Caco-2 (cell line): Measurements from ENCODE around the gene PTPRF. TPM values are rescaled to one million over a fixed set of nuclear protein-coding genes. Genes with fewer than 3 reads are reported as not detected.

Source experiments
- BruUV-seq: library from RNA; stranded (reverse); fragments of 400-500 nt; replicated peaks from 2 replicates; lab custom pipeline; 2021; lab: Mats Ljungman, UMichigan
- CTCF ChIA-PET: fragments of 300-600 bp; sonication (Branson Sonifier 250); formaldehyde crosslinking; loops from one replicate; lab custom pipeline; 2022; ENCODE audit warnings: antibody characterized with exemption; lab: Charles Lee
- POLR2A ChIA-PET: fragments of 300-600 bp; sonication (Branson Sonifier 250); formaldehyde crosslinking; loops from one replicate; lab custom pipeline; 2022; ENCODE audit warnings: antibody characterized with exemption; lab: Charles Lee
- DNase-seq, 2 experiments: peaks; one replicate each; pipeline versions ENCODE4 v3.0.0 to v3.0.0-alpha.2; 2020 to 2022
- H3K27me3 ChIP-seq: replicated peaks from 2 replicates; pipeline ENCODE4 v1.6.0; 2011; ENCODE audit warnings: low read length; ENCODE audit not compliant: control insufficient read depth, insufficient read depth
- H3K36me3 ChIP-seq: 2 replicates; pipeline ENCODE4 v1.5.1; 2011; ENCODE audit warnings: low read length; ENCODE audit not compliant: control insufficient read depth, insufficient read depth
- H3K4me1 ChIP-seq: fragments of 250-450 bp; sonication (Bioruptor Pico); 2 replicates; pipeline ENCODE4 v1.5.1; 2020; ENCODE audit warnings: mild to moderate bottlenecking
- H3K4me3 ChIP-seq: 2 replicates; pipeline ENCODE4 v1.5.1; 2011; ENCODE audit warnings: low read depth, mild to moderate bottlenecking, control low read depth, low read length
- H3K9me3 ChIP-seq: fragments of 250-450 bp; sonication (Bioruptor Pico); 2 replicates; pipeline ENCODE4 v1.5.1; 2020; ENCODE audit warnings: mild to moderate bottlenecking, moderate library complexity
- H3K27ac Mint-ChIP-seq: one replicate; pipeline ENCODE4 v1.8.0; 2022; ENCODE audit warnings: mixed read lengths; ENCODE audit not compliant: unreplicated experiment
- H3K27me3 Mint-ChIP-seq: one replicate; pipeline ENCODE4 v1.8.0; 2022; ENCODE audit warnings: mixed read lengths; ENCODE audit not compliant: insufficient read depth, unreplicated experiment
- H3K36me3 Mint-ChIP-seq: one replicate; pipeline ENCODE4 v1.8.0; 2022; ENCODE audit warnings: mild to moderate bottlenecking, mixed read lengths; ENCODE audit not compliant: insufficient read depth, unreplicated experiment
- H3K4me1 Mint-ChIP-seq: one replicate; pipeline ENCODE4 v1.8.0; 2022; ENCODE audit warnings: low read depth, mixed read lengths; ENCODE audit not compliant: unreplicated experiment
- H3K4me3 Mint-ChIP-seq: one replicate; pipeline ENCODE4 v1.8.0; 2022; ENCODE audit warnings: mild to moderate bottlenecking, moderate library complexity, mixed read lengths; ENCODE audit not compliant: unreplicated experiment
- H3K9me3 Mint-ChIP-seq: one replicate; pipeline ENCODE4 v1.8.0; 2022; ENCODE audit warnings: mixed read lengths; ENCODE audit not compliant: unreplicated experiment
- CTCF ChIP-seq, 2 experiments: fragments of 200-600 bp in 1 of 2; IDR thresholded peaks; 1 replicate in 1 of 2; 2 replicates in 1 of 2; pipeline versions ENCODE4 v1.5.1 to v1.8.0; 2011 to 2022; ENCODE audit warnings: antibody characterized with exemption in 1 of 2, control low read depth in 1 of 2, inconsistent platforms in 1 of 2, low read depth in 1 of 2, low read length in 1 of 2, mild to moderate bottlenecking in 1 of 2, moderate library complexity in 1 of 2; ENCODE audit not compliant: insufficient read depth in 1 of 2, severe bottlenecking in 1 of 2, unreplicated experiment in 1 of 2
- intact Hi-C: fragments of 100-400 bp; cut with micrococcal nuclease; formaldehyde crosslinking; loops from one replicate; pipeline ENCODE4 v1.10.0; 2022; ENCODE audit not compliant: unreplicated experiment
- total RNA-seq: library from RNA; stranded (reverse); gene quantifications from 2 replicates; pipeline ENCODE4 v1.2.3, GENCODE V29; 2022

Gene PTPRF
- total RNA-seq, 1 experiment from 2014 or later, result 158 TPM

GRCh38 chr1:43668956-43669355 is 138.3 kb downstream of the PTPRF start:
- no peaks in the 10 kb centered on the region for H3K9me3 ChIP-seq
- no peak overlapping the region for H3K4me3 ChIP-seq
- no peaks in the 10 kb centered on the region for H3K9me3 Mint-ChIP-seq
- POLR2A ChIA-PET, result no interaction called here
- CTCF ChIA-PET, result no interaction called here
- H3K36me3 ChIP-seq, result peaks cover 3% of the 10 kb centered on the region
- TF ChIP-seq CTCF (IDR thresholded peaks at IDR 0.05; ENCODE audit: insufficient read depth in 1 of 2, low read depth in 1 of 2, low read length in 1 of 2, severe bottlenecking in 1 of 2, unreplicated experiment in 1 of 2), result no peak
- no peaks in the 10 kb centered on the region for H3K4me1 Mint-ChIP-seq
- no peaks in the 10 kb centered on the region for H3K27me3 ChIP-seq
- intact Hi-C loops, result no loop called here
- DNase-seq, result no peak
- no peaks in the 10 kb centered on the region for H3K27me3 Mint-ChIP-seq
- no peak overlapping the region for H3K27ac Mint-ChIP-seq
- H3K36me3 Mint-ChIP-seq, result peaks cover 77% of the 10 kb centered on the region
- H3K4me1 ChIP-seq, result no peaks in the 10 kb centered on the region
- no peak overlapping the region for H3K4me3 Mint-ChIP-seq
- BruUV-seq, result no TSS peak

- TF ChIP-seq CTCF (IDR thresholded peaks at IDR 0.05; ENCODE audit: insufficient read depth in 1 of 2, low read depth in 1 of 2, low read length in 1 of 2, severe bottlenecking in 1 of 2, unreplicated experiment in 1 of 2), result no peak
- BruUV-seq, result no TSS peak
- Mint-ChIP-seq H3K27ac (no peak overlapping the region), H3K4me3 (no peak overlapping the region), H3K4me1 (no peaks in the 10 kb centered on the region), H3K27me3 (no peaks in the 10 kb centered on the region), H3K9me3 (no peaks in the 10 kb centered on the region), H3K36me3 (peaks cover 70% of the 10 kb centered on the region)
- DNase-seq, result no peak
- H3K36me3 ChIP-seq, result peaks cover 3% of the 10 kb centered on the region
- intact Hi-C loops, result no loop called here
- POLR2A ChIA-PET, result no interaction called here
- no peak overlapping the region for H3K4me3 ChIP-seq
- no peaks in the 10 kb centered on the region for H3K4me1 ChIP-seq
- H3K27me3 ChIP-seq, result no peaks in the 10 kb centered on the region
- CTCF ChIA-PET, result no interaction called here
- H3K9me3 ChIP-seq, result no peaks in the 10 kb centered on the region
Measured at GRCh38 chr1:43669878-43670277, 139.2 kb downstream of the PTPRF start.

GRCh38 chr1:43671193-43671592 is 140.5 kb downstream of the PTPRF start:
- intact Hi-C loops, result no loop called here
- no peaks in the 10 kb centered on the region for H3K27me3 ChIP-seq
- ChIA-PET CTCF (no interaction called here), POLR2A (no interaction called here)
- Mint-ChIP-seq H3K27me3 (no peaks in the 10 kb centered on the region), H3K27ac (no peak overlapping the region), H3K4me3 (no peak overlapping the region), H3K4me1 (no peaks in the 10 kb centered on the region), H3K9me3 (no peaks in the 10 kb centered on the region), H3K36me3 (peaks cover 70% of the 10 kb centered on the region)
- peaks cover 3% of the 10 kb centered on the region for H3K36me3 ChIP-seq
- H3K4me3 ChIP-seq, result no peak overlapping the region
- DNase-seq, result no peak
- no TSS peak for BruUV-seq
- H3K4me1 ChIP-seq, result no peaks in the 10 kb centered on the region
- H3K9me3 ChIP-seq, result no peaks in the 10 kb centered on the region
- TF ChIP-seq CTCF (IDR thresholded peaks at IDR 0.05; ENCODE audit: insufficient read depth in 1 of 2, low read depth in 1 of 2, low read length in 1 of 2, severe bottlenecking in 1 of 2, unreplicated experiment in 1 of 2), result no peak
